ENCODE data around the gene NCR3LG1. TPM values are rescaled to one million over a fixed set of nuclear protein-coding genes. Genes with fewer than 3 reads are reported as not detected.

Gene NCR3LG1
- total RNA-seq, 1 donor from 2014 or later = 10.0 TPM

GRCh38 chr11:17389211-17389956, 37.8 kb downstream of the NCR3LG1 start:
- peak overlapping the region; percentile 68 for H3K4me3 Mint-ChIP-seq (ENCODE audit: low read depth)
- H3K36me3 Mint-ChIP-seq (ENCODE audit: low read depth) = no peaks in the 10 kb centered on the region
- H3K27me3 Mint-ChIP-seq (ENCODE audit: low read depth) = peaks cover 28% of the 10 kb centered on the region
- no peak overlapping the region for H3K27ac Mint-ChIP-seq
- H3K9me3 Mint-ChIP-seq = no peaks in the 10 kb centered on the region
- DNase-seq (ENCODE audit: low spot score) = peak; percentile 68
- H3K4me1 Mint-ChIP-seq (ENCODE audit: low read depth) = peaks cover 3% of the 10 kb centered on the region
- intact Hi-C loops (cut with micrococcal nuclease) = no loop called here

DNA sequence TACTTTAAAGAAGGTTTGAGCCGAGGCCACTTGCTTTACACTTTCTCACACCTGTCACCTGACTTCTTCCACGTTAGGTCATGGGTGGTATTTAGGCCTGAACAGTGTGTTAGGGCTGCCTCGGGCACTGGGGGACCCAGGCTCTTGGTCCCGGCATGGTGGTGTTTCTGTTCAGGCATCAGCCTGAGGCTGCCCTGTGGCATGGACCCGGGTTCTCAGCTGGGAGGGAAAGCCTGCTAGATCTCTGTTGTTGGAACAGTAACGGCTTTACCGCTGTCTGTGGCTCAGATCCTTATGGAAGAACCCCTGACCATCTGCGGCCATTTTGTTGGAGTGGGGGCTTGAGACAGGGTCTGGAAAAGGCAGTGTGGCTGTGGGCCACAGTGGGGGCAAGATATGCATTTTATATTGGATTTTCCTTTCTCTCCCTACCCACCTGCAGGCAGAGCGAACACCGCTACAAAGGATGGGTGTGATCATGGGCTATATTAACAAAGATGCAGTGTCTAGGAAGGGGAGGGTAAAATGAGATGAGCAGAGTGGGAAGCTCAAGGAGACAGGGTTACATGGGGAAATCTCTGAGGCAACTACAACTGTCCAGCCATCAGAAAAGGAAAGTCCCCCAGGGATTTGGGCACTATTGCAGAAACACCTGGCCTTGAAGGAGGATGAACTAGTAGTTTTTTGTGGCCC, 38.5 kb downstream of the NCR3LG1 start:
- Mint-ChIP-seq H3K27me3 (ENCODE audit: low read depth) (peaks cover 27% of the 10 kb centered on the region), H3K4me3 (ENCODE audit: low read depth) (peak overlapping the region; percentile 49), H3K27ac (no peak overlapping the region), H3K9me3 (no peaks in the 10 kb centered on the region), H3K4me1 (ENCODE audit: low read depth) (peaks cover 3% of the 10 kb centered on the region), H3K36me3 (ENCODE audit: low read depth) (no peaks in the 10 kb centered on the region)
- DNase-seq (ENCODE audit: low spot score) = no peak
- intact Hi-C loops (cut with micrococcal nuclease) = no loop called here

- Mint-ChIP-seq H3K4me1 (ENCODE audit: low read depth) (peaks cover 3% of the 10 kb centered on the region), H3K9me3 (no peaks in the 10 kb centered on the region), H3K27ac (no peak overlapping the region), H3K4me3 (ENCODE audit: low read depth) (no peak overlapping the region), H3K27me3 (ENCODE audit: low read depth) (peaks cover 22% of the 10 kb centered on the region), H3K36me3 (ENCODE audit: low read depth) (no peaks in the 10 kb centered on the region)
- no peak for DNase-seq (ENCODE audit: low spot score)
- intact Hi-C loops (cut with micrococcal nuclease) = no loop called here
These were observed 40.1 kb downstream of the NCR3LG1 start for GRCh38 chr11:17391493-17392355.

DNA sequence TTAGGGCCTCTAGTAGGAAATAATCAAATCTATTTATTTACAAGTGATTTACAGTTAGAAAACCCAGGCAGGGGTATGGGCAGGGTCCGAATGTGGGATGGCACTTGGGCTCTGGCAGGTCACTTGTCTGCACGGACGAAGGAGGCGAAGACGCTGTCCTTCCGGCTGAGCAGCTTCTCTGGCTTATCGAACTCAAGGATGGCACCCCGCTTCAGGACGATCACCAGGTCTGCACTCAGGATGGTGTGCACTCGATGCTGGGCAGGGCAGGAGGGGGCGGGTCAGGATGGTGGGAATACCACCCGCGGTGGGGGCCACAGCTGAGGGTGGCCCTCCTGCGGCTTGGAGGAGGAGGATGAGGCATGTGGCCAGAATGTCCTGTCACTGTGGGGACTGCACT, 41.3 kb downstream of the NCR3LG1 start:
- Mint-ChIP-seq H3K9me3 (no peaks in the 10 kb centered on the region), H3K27me3 (ENCODE audit: low read depth) (peaks cover 18% of the 10 kb centered on the region), H3K4me3 (ENCODE audit: low read depth) (no peak overlapping the region), H3K36me3 (ENCODE audit: low read depth) (no peaks in the 10 kb centered on the region), H3K4me1 (ENCODE audit: low read depth) (peaks cover 3% of the 10 kb centered on the region), H3K27ac (no peak overlapping the region)
- DNase-seq (ENCODE audit: low spot score) = no peak
- intact Hi-C loops (cut with micrococcal nuclease) = no loop called here

DNA sequence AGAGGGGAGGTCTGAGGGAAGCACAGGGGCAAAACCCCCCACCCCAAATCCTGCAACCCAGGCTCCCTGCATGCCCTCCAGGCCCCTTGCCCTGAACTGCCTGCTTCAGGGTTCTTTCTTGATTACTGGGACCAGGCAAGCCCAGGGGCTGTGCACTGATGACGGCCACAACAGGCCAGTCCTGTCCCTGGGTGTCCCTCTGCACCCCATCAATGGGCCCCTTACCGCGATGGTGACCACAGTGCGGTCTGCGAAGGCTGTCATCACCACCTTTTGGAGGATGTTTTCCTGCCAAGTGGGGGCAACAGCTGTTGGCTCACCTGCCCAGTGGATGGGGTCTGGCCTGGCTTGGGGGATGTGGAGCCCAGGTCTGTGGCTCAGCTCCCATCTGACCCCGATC, 41.9 kb downstream of the NCR3LG1 start:
- Mint-ChIP-seq H3K4me3 (ENCODE audit: low read depth) (no peak overlapping the region), H3K36me3 (ENCODE audit: low read depth) (no peaks in the 10 kb centered on the region), H3K27ac (no peak overlapping the region), H3K4me1 (ENCODE audit: low read depth) (peaks cover 3% of the 10 kb centered on the region), H3K9me3 (no peaks in the 10 kb centered on the region), H3K27me3 (ENCODE audit: low read depth) (peaks cover 18% of the 10 kb centered on the region)
- intact Hi-C loops (cut with micrococcal nuclease) = no loop called here
- DNase-seq (ENCODE audit: low spot score) = no peak

GRCh38 chr11:17394743-17395390, 43.3 kb downstream of the NCR3LG1 start:
- no peak overlapping the region for H3K4me3 Mint-ChIP-seq (ENCODE audit: low read depth)
- H3K9me3 Mint-ChIP-seq = no peaks in the 10 kb centered on the region
- H3K36me3 Mint-ChIP-seq (ENCODE audit: low read depth) = no peaks in the 10 kb centered on the region
- intact Hi-C loops (cut with micrococcal nuclease) = no loop called here
- no peak overlapping the region for H3K27ac Mint-ChIP-seq
- DNase-seq (ENCODE audit: low spot score) = no peak
- peaks cover 15% of the 10 kb centered on the region for H3K27me3 Mint-ChIP-seq (ENCODE audit: low read depth)
- peaks cover 3% of the 10 kb centered on the region for H3K4me1 Mint-ChIP-seq (ENCODE audit: low read depth)

GRCh38 chr11:17395554-17395961, 44.0 kb downstream of the NCR3LG1 start:
- no peak for DNase-seq (ENCODE audit: low spot score)
- Mint-ChIP-seq H3K27ac (no peak overlapping the region), H3K36me3 (ENCODE audit: low read depth) (no peaks in the 10 kb centered on the region), H3K4me1 (ENCODE audit: low read depth) (no peaks in the 10 kb centered on the region), H3K4me3 (ENCODE audit: low read depth) (no peak overlapping the region), H3K27me3 (ENCODE audit: low read depth) (peaks cover 9% of the 10 kb centered on the region), H3K9me3 (no peaks in the 10 kb centered on the region)
- intact Hi-C loops (cut with micrococcal nuclease) = no loop called here

DNA sequence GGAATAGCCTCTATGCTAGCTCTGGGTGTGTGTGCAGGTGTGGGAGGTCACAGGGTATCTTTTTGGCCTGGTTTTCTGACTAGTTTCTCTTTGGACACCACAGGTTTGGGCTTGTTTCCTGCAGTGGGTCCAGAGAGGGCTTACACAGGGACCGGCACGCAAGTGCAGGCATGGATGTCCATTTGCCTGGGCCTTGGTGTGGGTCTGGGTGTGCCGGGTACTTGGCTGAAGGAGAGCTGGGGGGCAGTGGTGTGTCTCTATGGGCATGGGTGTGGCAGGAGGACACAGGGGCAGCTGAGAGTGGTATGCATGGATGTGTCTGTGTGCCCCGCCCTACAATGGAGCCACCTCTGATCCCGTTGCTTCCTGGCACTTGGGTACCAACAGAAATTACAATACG, 44.4 kb downstream of the NCR3LG1 start:
- no peak overlapping the region for H3K27ac Mint-ChIP-seq
- no peak overlapping the region for H3K4me3 Mint-ChIP-seq (ENCODE audit: low read depth)
- DNase-seq (ENCODE audit: low spot score) = no peak
- no peaks in the 10 kb centered on the region for H3K4me1 Mint-ChIP-seq (ENCODE audit: low read depth)
- H3K36me3 Mint-ChIP-seq (ENCODE audit: low read depth) = no peaks in the 10 kb centered on the region
- no peaks in the 10 kb centered on the region for H3K9me3 Mint-ChIP-seq
- intact Hi-C loops (cut with micrococcal nuclease) = no loop called here
- H3K27me3 Mint-ChIP-seq (ENCODE audit: low read depth) = peaks cover 10% of the 10 kb centered on the region

DNA sequence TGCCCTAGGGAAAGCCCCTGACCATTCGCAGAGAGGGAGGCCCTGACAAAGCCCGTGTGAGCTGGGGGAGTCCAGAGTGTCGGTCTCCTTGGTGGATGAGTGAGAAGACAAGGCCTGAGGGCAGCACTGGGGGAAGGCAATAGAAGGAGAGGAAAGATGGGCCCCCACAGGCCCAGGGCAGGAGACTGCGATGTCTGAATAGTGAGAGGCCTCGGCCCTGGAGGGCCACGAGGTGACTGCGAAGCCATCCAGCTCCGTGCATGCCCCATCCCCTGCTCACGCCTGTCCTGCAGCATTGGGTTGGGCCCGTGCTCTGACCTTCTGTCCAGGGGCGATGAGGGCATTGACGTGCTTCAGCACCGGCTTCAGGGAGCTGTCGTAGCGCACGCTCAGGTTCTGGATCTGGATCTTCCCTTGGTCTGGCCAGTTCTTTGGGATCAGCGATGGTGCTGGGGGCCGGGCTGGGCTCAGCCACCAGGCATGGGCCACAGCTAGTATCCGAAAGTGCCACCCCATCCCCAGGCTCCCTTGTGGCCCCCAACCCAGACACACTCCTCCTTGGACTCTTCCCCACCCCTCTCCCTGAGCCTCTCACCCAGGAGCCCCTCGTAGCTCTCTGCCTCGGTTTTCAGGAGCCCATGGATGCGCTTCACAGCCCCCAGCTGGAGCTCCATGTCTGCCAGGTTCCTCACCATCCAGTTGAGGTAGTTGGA, 45.2 kb downstream of the NCR3LG1 start:
- Mint-ChIP-seq H3K4me3 (ENCODE audit: low read depth) (no peak overlapping the region), H3K9me3 (no peaks in the 10 kb centered on the region), H3K4me1 (ENCODE audit: low read depth) (no peaks in the 10 kb centered on the region), H3K27ac (no peak overlapping the region), H3K36me3 (ENCODE audit: low read depth) (no peaks in the 10 kb centered on the region), H3K27me3 (ENCODE audit: low read depth) (peaks cover 5% of the 10 kb centered on the region)
- no peak for DNase-seq (ENCODE audit: low spot score)
- intact Hi-C loops (cut with micrococcal nuclease) = no loop called here

GRCh38 chr11:17397311-17398002, 45.9 kb downstream of the NCR3LG1 start:
- no peak overlapping the region for H3K4me3 Mint-ChIP-seq (ENCODE audit: low read depth)
- no peaks in the 10 kb centered on the region for H3K9me3 Mint-ChIP-seq
- DNase-seq (ENCODE audit: low spot score) = no peak
- intact Hi-C loops (cut with micrococcal nuclease) = no loop called here
- no peaks in the 10 kb centered on the region for H3K36me3 Mint-ChIP-seq (ENCODE audit: low read depth)
- no peaks in the 10 kb centered on the region for H3K4me1 Mint-ChIP-seq (ENCODE audit: low read depth)
- H3K27me3 Mint-ChIP-seq (ENCODE audit: low read depth) = peaks cover 2% of the 10 kb centered on the region
- no peak overlapping the region for H3K27ac Mint-ChIP-seq

- intact Hi-C loops (cut with micrococcal nuclease) = no loop called here
- H3K36me3 Mint-ChIP-seq (ENCODE audit: low read depth) = no peaks in the 10 kb centered on the region
- peaks cover 2% of the 10 kb centered on the region for H3K27me3 Mint-ChIP-seq (ENCODE audit: low read depth)
- no peaks in the 10 kb centered on the region for H3K4me1 Mint-ChIP-seq (ENCODE audit: low read depth)
- DNase-seq (ENCODE audit: low spot score) = no peak
- no peaks in the 10 kb centered on the region for H3K9me3 Mint-ChIP-seq
- H3K4me3 Mint-ChIP-seq (ENCODE audit: low read depth) = no peak overlapping the region
- H3K27ac Mint-ChIP-seq = no peak overlapping the region
These were observed 47.6 kb downstream of the NCR3LG1 start for GRCh38 chr11:17399236-17399635.
